D721Med (cell line): Measurements from ENCODE around the gene MEIS1.

Experiments
- DNase-seq: peaks from one replicate; pipeline ENCODE4 v3.0.0; 2011; ENCODE audit warnings: low spot score; ENCODE audit not compliant: insufficient read length
- FAIRE-seq: peaks from 2 replicates; lab custom pipeline; 2011; peaks lifted over from hg19 to GRCh38; lab: Jason Lieb, UNC
- TF ChIP-seq, protein P1 (sequence below): IDR thresholded peaks from 2 replicates; pipeline ENCODE4 v1.5.1; 2012; ENCODE audit warnings: mild to moderate bottlenecking, control low read depth; ENCODE audit not compliant: insufficient read depth; ENCODE audit errors: missing control alignments

MEIS1 gene

DNA sequence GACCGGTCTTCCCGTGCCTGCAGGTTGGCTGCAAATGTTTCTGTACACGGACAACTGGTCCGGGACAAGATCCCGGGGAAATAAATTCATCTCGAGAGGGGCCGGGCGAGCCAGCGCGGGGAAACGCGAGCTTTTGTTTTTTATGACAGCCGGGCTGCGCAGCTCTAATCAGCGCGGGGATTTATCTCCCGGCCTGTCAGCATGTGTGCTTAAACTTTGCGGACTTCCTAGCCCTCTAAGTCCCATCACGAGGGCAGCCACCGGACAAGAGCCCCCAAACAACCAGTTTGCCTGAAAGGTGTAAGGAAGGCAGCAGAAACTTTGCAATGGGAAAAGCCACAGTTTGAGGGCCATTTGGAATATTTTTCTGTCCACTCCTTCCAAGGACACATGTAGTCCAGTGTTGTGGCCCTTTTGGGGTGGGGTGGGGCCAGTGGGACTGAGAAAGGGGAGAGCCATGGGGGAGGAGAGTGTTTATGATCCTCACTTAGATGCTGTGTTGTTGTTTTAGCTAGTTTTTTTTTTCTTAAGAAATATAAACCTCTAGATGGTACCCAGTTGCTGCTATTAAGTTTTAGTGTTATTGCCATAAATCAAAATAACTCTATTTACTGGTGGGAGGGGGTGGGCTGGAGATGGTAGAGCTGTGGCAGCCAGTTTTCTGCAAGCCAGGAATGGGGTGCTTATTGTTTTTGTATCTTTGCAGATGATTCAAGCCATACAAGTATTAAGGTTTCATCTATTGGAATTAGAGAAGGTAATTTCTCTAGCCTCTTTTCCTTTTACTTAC is 6.0 kb downstream of the MEIS1 start:
- TF ChIP-seq, protein P1, sequence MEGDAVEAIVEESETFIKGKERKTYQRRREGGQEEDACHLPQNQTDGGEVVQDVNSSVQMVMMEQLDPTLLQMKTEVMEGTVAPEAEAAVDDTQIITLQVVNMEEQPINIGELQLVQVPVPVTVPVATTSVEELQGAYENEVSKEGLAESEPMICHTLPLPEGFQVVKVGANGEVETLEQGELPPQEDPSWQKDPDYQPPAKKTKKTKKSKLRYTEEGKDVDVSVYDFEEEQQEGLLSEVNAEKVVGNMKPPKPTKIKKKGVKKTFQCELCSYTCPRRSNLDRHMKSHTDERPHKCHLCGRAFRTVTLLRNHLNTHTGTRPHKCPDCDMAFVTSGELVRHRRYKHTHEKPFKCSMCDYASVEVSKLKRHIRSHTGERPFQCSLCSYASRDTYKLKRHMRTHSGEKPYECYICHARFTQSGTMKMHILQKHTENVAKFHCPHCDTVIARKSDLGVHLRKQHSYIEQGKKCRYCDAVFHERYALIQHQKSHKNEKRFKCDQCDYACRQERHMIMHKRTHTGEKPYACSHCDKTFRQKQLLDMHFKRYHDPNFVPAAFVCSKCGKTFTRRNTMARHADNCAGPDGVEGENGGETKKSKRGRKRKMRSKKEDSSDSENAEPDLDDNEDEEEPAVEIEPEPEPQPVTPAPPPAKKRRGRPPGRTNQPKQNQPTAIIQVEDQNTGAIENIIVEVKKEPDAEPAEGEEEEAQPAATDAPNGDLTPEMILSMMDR, result no peak
- no peak for DNase-seq
- no peak for FAIRE-seq

DNA sequence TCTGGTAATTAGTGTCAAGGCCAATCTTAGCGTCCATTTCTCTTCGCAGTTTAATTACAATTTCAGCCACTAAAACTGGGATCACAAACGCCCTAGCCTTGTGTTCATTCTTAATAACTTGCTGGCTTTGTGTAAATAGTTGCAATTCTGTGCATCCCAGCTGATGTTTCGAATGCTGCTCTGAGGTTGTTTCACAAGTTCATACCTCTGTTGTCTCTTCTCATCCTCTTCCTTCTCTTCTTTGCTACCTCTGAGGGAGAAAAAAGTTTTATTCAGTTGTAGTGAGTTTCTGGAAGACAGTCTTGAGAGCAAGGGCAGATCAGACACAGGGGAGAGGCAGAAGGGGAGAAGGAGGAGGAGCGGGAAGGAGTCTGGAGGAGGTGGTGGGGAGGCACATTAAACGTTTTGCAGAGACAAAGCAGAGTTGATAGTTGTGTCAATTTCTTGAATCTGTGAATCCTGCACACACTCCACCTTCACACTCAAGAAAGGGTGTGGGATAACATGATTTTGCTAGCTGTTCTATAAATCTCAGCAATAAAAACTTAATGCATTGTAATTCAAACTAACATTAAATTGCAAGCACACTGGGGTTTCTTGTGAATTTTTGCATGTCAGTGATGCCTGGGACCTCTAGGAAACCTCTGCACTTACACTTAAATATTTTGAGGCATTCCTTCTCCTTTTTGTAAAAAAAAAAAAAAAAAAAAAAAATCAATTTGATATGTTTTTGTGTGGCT is 6.8 kb downstream of the MEIS1 start:
- DNase-seq (no peak), FAIRE-seq (no peak)
- TF ChIP-seq, protein P1, result no peak

DNA sequence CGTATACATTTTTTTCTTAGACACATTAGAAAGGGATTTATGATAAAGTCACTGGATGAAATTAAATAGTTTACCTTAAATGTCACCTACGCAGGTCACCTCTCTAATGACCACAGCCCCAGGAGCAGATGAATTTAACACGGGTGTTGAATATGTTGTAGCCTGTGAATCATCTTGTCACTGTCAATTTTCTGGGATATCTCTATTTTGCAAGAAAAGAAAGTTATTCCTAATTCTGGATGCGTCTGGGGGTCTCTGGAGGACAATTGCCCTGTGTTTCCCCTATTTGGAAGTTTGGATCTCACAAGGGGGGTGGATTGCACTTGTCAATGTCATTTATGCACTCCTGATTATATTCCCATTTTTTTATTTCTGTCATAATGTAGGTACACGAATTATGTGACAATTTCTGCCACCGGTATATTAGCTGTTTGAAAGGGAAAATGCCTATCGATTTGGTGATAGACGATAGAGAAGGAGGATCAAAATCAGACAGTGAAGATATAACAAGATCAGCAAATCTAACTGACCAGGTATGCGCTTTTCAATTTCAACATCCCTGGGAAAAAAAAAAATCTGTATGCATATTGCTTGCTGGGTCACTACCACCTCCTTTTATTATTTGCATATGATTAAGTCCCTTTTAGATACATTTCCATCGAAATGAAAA is 7.7 kb downstream of the MEIS1 start:
- DNase-seq, result no peak
- TF ChIP-seq, protein P1, result no peak
- FAIRE-seq, result no peak

DNA sequence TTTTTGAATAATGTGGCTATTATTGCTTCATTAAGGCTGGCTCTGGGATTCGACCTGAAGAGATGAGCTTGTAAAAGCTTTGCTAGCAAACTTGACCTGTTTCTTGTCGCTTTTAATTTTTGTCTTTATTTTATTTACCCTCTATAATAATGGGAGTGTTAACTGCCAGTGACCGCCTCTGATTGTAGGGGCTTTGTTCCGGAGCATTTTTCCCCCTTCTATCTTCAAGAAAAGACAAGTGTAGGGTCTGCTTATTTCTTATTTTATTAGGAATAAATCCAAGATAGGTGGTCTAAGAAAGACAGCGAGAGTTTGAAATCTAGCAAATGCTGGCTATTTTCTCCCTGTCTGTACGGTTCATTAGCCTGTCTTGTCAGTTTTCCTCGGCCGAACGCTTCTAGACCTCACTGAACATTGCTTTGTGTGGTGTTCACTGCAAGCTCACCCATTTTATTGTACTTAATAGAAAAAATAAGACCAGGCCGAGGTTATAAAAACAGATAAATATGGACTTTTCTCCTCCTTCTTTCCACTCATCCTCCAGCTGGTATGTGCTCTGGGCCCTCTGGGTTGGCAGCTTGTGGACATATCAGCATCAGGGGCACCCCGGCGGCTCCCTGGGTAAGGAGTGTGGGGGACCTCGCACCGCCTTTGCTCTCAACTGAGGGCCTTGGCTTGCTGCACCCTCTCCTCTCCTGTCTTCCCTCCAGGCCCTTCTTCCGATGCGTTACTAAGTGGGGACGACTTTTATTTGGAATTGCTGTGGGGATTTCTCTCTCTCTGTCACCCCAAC is 8.5 kb downstream of the MEIS1 start:
- DNase-seq, result no peak
- FAIRE-seq, result no peak
- TF ChIP-seq, protein P1, result no peak

DNA sequence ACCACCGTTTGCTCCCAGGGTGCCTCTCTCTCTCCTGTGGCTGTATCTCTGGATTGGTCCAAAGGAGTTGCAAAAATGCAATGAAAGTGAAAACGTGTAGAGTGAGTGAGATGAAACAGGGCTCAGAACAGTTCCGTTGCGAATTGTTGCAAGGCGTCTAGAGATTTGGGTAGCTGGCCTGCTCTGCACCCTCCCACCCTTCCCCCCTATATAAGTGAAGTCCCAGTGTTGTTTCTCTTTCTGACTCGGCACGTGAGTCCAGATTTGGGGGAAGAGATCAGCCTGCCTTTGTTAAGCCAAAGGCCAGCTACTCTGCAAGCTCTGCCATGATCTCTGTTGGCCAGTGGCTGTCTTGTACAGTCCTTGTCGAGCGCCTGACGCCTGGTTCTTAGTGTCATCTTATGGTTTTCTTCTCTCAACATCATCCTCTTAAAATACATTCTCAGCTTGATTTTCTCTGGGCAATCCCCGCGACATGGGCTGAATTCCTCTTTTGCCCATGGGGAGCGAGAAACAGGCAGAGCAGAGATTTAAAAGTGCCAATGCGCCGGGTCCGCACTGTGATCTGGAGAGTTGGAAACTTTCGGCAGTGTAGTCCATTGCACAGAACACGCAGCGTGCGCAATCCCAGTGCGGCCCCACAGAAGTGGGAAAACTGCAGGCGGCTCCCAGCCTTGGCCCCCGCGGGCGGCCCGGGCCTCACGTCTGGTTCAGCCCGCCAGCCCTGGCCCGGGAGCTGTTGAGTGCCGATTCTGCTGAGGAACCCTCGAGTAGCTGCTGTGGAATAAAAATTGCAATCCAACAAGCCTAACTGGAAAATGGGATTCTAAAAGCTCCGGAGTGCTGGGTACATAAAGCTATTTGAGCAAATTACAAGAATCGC is 9.3 kb downstream of the MEIS1 start:
- DNase-seq, result no peak
- TF ChIP-seq, protein P1, result no peak

More for the DNA sequence above, 9.3 kb downstream of the MEIS1 start:
- no peak for FAIRE-seq
